B cell (primary cell): ENCODE results near the gene DCDC1.
"Not testable (repeated sequence)": the region's sequence is repeated elsewhere in the genome, so short reads cannot be mapped to it uniquely, and the experiment has no call there.

ENCODE experiments used
- EZH2 ChIP-seq: IDR thresholded peaks from 2 replicates; pipeline ENCODE4 v1.6.1; 2012; ENCODE audit warnings: borderline replicate concordance, low read depth, mild to moderate bottlenecking, moderate library complexity, low read length; ENCODE audit not compliant: insufficient read depth, poor library complexity, severe bottlenecking
- TF ChIP-seq, protein P1 (sequence below): fragments of 200-600 bp; IDR thresholded peaks from one replicate; pipeline ENCODE4 v1.8.0; 2022; ENCODE audit warnings: antibody characterized with exemption, mild to moderate bottlenecking

DNA sequence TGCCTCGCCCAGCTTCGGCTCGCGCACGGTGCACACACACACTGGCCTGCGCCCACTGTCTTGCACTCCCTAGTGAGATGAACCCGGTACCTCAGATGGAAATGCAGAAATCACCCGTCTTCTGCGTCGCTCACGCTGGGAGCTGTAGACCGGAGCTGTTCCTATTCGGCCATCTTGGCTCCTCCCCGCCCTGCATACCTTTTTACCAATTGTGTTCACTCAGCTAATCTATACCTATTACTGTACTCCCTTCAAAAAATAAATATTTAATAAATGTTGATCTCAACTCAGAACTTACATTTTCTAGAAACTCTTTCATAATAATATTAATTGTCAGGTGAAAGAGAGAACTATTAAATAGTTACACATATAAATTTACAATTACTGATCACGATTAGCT, 48.0 kb downstream of the DCDC1 start:
- TF ChIP-seq, protein P1, sequence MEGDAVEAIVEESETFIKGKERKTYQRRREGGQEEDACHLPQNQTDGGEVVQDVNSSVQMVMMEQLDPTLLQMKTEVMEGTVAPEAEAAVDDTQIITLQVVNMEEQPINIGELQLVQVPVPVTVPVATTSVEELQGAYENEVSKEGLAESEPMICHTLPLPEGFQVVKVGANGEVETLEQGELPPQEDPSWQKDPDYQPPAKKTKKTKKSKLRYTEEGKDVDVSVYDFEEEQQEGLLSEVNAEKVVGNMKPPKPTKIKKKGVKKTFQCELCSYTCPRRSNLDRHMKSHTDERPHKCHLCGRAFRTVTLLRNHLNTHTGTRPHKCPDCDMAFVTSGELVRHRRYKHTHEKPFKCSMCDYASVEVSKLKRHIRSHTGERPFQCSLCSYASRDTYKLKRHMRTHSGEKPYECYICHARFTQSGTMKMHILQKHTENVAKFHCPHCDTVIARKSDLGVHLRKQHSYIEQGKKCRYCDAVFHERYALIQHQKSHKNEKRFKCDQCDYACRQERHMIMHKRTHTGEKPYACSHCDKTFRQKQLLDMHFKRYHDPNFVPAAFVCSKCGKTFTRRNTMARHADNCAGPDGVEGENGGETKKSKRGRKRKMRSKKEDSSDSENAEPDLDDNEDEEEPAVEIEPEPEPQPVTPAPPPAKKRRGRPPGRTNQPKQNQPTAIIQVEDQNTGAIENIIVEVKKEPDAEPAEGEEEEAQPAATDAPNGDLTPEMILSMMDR: not testable (repeated sequence)
- TF ChIP-seq EZH2: not testable (repeated sequence)
